HEK293 (cell line): ENCODE results near the gene ITIH5.

Experiments used
- CTCF ChIA-PET: fragments of 350-600 bp; formaldehyde crosslinking; extraction: SDS; loops from one replicate; lab custom pipeline; 2021; ENCODE audit warnings: antibody characterized with exemption; lab: Yijun Ruan, JAX
- POLR2A ChIA-PET: fragments of 300-600 bp; formaldehyde crosslinking; extraction: SDS; loops from one replicate; lab custom pipeline; 2020; ENCODE audit warnings: antibody characterized with exemption, inconsistent platforms; lab: Yijun Ruan, JAX
- H3K27ac ChIP-seq: fragments of 200-500 bp; sonication (Bioruptor generic); 2 replicates; pipeline ENCODE4 v1.5.1; 2014; ENCODE audit warnings: low read depth, low read length, control low read depth, inconsistent platforms; ENCODE audit errors: extremely low read depth
- H3K36me3 ChIP-seq, 2 experiments: fragments of 200-500 bp in 1 of 2; sonication (Bioruptor generic) in 1 of 2; 1 replicate in 1 of 2; 2 replicates in 1 of 2; pipeline ENCODE4 v1.5.1; 2014 to 2017; ENCODE audit warnings: inconsistent platforms in 2 of 2, low read length in 2 of 2; ENCODE audit not compliant: control insufficient read depth in 2 of 2, insufficient read depth in 1 of 2
- H3K4me1 ChIP-seq: fragments of 200-500 bp; sonication (Bioruptor generic); 2 replicates; pipeline ENCODE4 v1.5.1; 2014; ENCODE audit warnings: mild to moderate bottlenecking, low read length, inconsistent platforms; ENCODE audit not compliant: control insufficient read depth, insufficient read depth
- H3K4me3 ChIP-seq: 2 replicates; pipeline ENCODE4 v1.5.1; 2011; ENCODE audit warnings: low read depth, mild to moderate bottlenecking, control low read depth, low read length, moderate library complexity
- H3K9me3 ChIP-seq: fragments of 200-500 bp; sonication (Bioruptor generic); 2 replicates; pipeline ENCODE4 v1.5.1; 2014; ENCODE audit warnings: low read depth, low read length, inconsistent platforms; ENCODE audit not compliant: control insufficient read depth, insufficient read depth
- KLF16 ChIP-seq: fragments of 450-650 bp; formaldehyde crosslinking; IDR thresholded peaks from 2 replicates; pipeline ENCODE4 v1.5.1; 2017; ENCODE audit warnings: missing biosample characterization, missing genetic modification characterization
- KLF17 ChIP-seq: fragments of 450-650 bp; formaldehyde crosslinking; IDR thresholded peaks from 2 replicates; pipeline ENCODE4 v1.5.1; 2016; ENCODE audit warnings: missing biosample characterization, missing genetic modification characterization
- PRDM2 ChIP-seq: fragments of 450-650 bp; formaldehyde crosslinking; IDR thresholded peaks from 2 replicates; pipeline ENCODE4 v1.5.1; 2016; ENCODE audit warnings: missing biosample characterization, missing genetic modification characterization, borderline replicate concordance
- YY1 ChIP-seq: fragments of 450-650 bp; formaldehyde crosslinking; IDR thresholded peaks from 2 replicates; pipeline ENCODE4 v1.5.1; 2018; ENCODE audit warnings: missing biosample characterization, missing genetic modification characterization
- ZBTB6 ChIP-seq: fragments of 450-650 bp; formaldehyde crosslinking; IDR thresholded peaks from 2 replicates; pipeline ENCODE4 v1.5.1; 2017; ENCODE audit warnings: missing biosample characterization, missing genetic modification characterization
- ZFP3 ChIP-seq: fragments of 450-650 bp; formaldehyde crosslinking; IDR thresholded peaks from 2 replicates; pipeline ENCODE4 v1.5.1; 2016; ENCODE audit warnings: low read depth, missing biosample characterization, missing genetic modification characterization
- ZNF274 ChIP-seq, 2 experiments: fragments of 200-500 bp in 1 of 2; fragments of 450-650 bp in 1 of 2; sonication (Bioruptor generic) in 1 of 2; formaldehyde crosslinking in 1 of 2; IDR thresholded peaks; 2 replicates each; pipeline versions ENCODE4 v1.5.1 to v1.6.1; 2014 to 2016; ENCODE audit warnings: borderline replicate concordance in 1 of 2, inconsistent platforms in 1 of 2, low read length in 1 of 2, missing biosample characterization in 1 of 2, missing genetic modification characterization in 1 of 2
- ZNF292 ChIP-seq: fragments of 450-650 bp; formaldehyde crosslinking; IDR thresholded peaks from 2 replicates; pipeline ENCODE4 v1.5.1; 2016; ENCODE audit warnings: low read depth, missing biosample characterization, missing genetic modification characterization, borderline replicate concordance
- ZNF394 ChIP-seq: fragments of 450-650 bp; formaldehyde crosslinking; IDR thresholded peaks from 2 replicates; pipeline ENCODE4 v1.5.1; 2016; ENCODE audit warnings: missing biosample characterization, missing genetic modification characterization, mild to moderate bottlenecking, moderate library complexity, borderline replicate concordance
- ZNF558 ChIP-seq: fragments of 450-650 bp; formaldehyde crosslinking; IDR thresholded peaks from 2 replicates; pipeline ENCODE4 v1.5.1; 2016; ENCODE audit warnings: missing biosample characterization, missing genetic modification characterization
- ZNF560 ChIP-seq: fragments of 450-650 bp; formaldehyde crosslinking; IDR thresholded peaks from 2 replicates; pipeline ENCODE4 v1.5.1; 2017; ENCODE audit warnings: missing biosample characterization, missing genetic modification characterization, borderline replicate concordance
- ZNF654 ChIP-seq: fragments of 450-650 bp; formaldehyde crosslinking; IDR thresholded peaks from 2 replicates; pipeline ENCODE4 v1.5.1; 2016; ENCODE audit warnings: low read depth, missing biosample characterization, missing genetic modification characterization
- ZNF707 ChIP-seq: fragments of 450-650 bp; formaldehyde crosslinking; IDR thresholded peaks from 2 replicates; pipeline ENCODE4 v1.5.1; 2016; ENCODE audit warnings: missing biosample characterization, missing genetic modification characterization
- ZNF785 ChIP-seq: fragments of 450-650 bp; formaldehyde crosslinking; IDR thresholded peaks from 2 replicates; pipeline ENCODE4 v1.5.1; 2016; ENCODE audit warnings: missing biosample characterization, missing genetic modification characterization
- ZSCAN23 ChIP-seq: fragments of 450-650 bp; formaldehyde crosslinking; IDR thresholded peaks from 2 replicates; pipeline ENCODE4 v1.5.1; 2016; ENCODE audit warnings: missing biosample characterization, missing genetic modification characterization
- TF ChIP-seq, protein P1 (sequence below): fragments of 450-650 bp; formaldehyde crosslinking; IDR thresholded peaks from 2 replicates; pipeline ENCODE4 v1.5.1; 2016; ENCODE audit warnings: missing biosample characterization, missing genetic modification characterization

Gene ITIH5

GRCh38 chr10:7571981-7572380 is 94.8 kb downstream of the ITIH5 start:
- ChIA-PET CTCF (no interaction called here), POLR2A (no interaction called here)
- H3K4me3 ChIP-seq: no peak overlapping the region
- H3K36me3 ChIP-seq: no peaks in the 10 kb centered on the region
- no peak overlapping the region for H3K27ac ChIP-seq
- H3K9me3 ChIP-seq: no peaks in the 10 kb centered on the region
- H3K4me1 ChIP-seq: no peaks in the 10 kb centered on the region
- TF ChIP-seq, protein P1, sequence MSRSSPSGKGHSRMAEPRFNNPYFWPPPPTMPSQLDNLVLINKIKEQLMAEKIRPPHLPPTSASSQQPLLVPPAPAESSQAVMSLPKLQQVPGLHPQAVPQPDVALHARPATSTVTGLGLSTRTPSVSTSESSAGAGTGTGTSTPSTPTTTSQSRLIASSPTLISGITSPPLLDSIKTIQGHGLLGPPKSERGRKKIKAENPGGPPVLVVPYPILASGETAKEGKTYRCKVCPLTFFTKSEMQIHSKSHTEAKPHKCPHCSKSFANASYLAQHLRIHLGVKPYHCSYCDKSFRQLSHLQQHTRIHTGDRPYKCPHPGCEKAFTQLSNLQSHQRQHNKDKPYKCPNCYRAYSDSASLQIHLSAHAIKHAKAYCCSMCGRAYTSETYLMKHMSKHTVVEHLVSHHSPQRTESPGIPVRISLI (tag by site-specific recombination): no peak
- TF ChIP-seq ZNF785 (tag by site-specific recombination) (no peak), ZSCAN23 (tag by site-specific recombination) (no peak), ZFP3 (tag by site-specific recombination) (no peak), ZNF560 (tag by site-specific recombination) (no peak), YY1 (tag by site-specific recombination) (no peak), KLF17 (tag by site-specific recombination) (no peak), KLF16 (tag by site-specific recombination) (no peak), ZNF654 (tag by site-specific recombination) (no peak), ZNF292 (tag by site-specific recombination) (no peak), ZNF707 (tag by site-specific recombination) (no peak), PRDM2 (no peak), ZNF394 (tag by site-specific recombination) (no peak), ZNF274 (IDR thresholded peaks at IDR 0.05; ENCODE audit: low read length) (no peak), ZNF274 (tag by site-specific recombination; IDR thresholded peaks at IDR 0.05; ENCODE audit: borderline replicate concordance) (no peak), ZNF558 (no peak), ZBTB6 (tag by site-specific recombination) (no peak)
